ENCODE measurements around the gene STK11IP.

GRCh38 chr2:219574484-219575311 is 23.0 kb upstream of the STK11IP start:
- TF ChIP-seq CTCF (IDR thresholded peaks at IDR 0.05) (no peak), POLR2A (IDR thresholded peaks at IDR 0.05) (no peak)
